Measurements from ENCODE around the gene BDH2.

BDH2 gene

GRCh38 chr4:103079621-103080020, 20.0 kb downstream of the BDH2 start:
- no peak for DNase-seq

DNA sequence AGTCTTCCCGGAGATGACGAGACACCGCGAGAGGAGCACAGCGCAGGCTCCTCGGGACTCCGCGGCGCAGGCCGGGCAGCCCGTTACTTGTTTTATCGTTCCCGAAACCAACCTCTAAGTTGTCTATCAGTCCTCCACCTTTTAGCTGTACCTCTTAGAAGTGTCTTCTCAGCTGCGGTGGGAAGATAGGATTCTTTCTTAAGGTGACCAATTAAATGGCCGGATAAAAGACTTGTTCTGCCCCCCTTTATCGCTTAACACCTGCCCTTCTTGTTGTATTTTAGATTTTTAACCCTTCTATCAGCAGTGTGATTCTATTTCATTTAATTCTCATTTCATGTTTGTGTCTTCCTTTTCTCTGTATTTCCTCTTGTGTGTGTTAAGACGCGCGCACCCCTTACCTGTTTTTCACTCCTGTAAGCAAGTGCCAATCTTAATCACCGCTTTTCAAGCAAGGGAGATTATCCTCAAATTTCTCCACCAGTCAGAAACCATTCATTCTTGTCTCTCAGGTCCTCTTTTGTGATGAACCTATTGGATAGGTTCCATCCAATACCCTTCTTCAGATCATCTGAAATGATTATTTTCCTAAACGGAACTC, 22.8 kb downstream of the BDH2 start, which contains the start of gene SLC9B2:
Gene SLC9B2, minus strand, starts transcription at position 15 of the 601 bp plus-strand sequence. CDS start 9,211 bp downstream, outside the sequence.
- DNase-seq, result no peak

GRCh38 chr4:103075894-103076746, 23.5 kb downstream of the BDH2 start:
- peak; percentile 67 for DNase-seq

- no peak for DNase-seq
These were observed 24.2 kb downstream of the BDH2 start for GRCh38 chr4:103075435-103075893.

- no peak for DNase-seq
These were observed 24.7 kb downstream of the BDH2 start for GRCh38 chr4:103074744-103075434.

GRCh38 chr4:103073792-103074438, 25.7 kb downstream of the BDH2 start:
- DNase-seq, result no peak

DNA sequence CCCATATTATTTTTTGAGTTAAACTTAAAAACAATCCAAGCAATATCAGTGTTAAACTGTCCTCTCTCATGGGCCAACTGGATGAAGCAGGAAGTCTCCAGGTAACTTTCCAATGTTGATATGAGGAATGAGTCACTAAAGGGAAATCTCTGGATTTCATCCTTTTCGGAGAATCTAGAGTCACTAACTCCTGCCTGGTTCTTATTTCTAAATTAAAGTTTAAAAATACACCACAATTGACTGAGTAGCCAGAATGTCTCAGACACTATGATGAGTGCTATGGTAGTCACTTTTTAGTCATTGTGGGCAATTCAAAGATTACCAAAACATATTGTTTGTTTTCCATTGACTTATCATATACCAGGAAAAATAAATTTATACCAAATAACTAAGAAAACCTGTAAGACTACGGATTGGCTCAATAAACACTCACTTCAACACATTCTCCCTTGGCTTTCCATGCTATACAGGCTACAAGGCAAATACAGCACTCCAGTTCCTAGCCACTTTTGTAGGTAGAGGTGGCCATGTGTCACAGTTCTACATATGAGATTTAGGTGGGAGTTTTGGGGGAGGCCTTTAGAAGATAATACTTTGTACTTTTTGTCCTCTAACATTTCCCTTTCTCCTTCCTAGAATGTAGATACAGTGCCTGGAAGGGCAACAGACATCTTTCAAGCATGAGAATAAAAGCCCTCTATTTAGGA, 31.6 kb downstream of the BDH2 start:
- no peak for DNase-seq

GRCh38 chr4:103060453-103061148, 39.0 kb downstream of the BDH2 start:
- no peak for DNase-seq

DNA sequence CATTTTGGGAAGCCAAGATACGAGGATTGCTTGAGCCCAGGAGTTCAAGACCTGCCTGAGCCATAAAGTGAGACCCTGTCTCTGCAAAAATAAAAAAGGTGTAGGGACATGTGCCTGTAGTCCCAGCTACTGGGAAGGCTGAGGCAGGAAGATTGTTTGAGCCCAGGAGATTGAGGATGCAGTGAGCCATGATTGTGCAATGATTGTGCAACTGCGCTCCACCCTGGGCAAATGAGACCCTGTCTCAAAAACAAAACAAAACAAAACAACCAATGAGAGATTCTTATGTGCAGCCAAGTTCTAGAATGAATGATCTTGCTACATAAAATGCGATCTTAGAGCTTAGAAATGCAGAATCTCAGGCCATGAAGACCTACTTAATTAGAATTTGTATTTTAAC, 45.6 kb downstream of the BDH2 start:
- no peak for DNase-seq

- DNase-seq, result no peak
These were observed 46.9 kb downstream of the BDH2 start for GRCh38 chr4:103052779-103053178.

- DNase-seq, result no peak
These were observed 47.5 kb downstream of the BDH2 start for GRCh38 chr4:103052145-103052544.

GRCh38 chr4:103050736-103051436, 48.7 kb downstream of the BDH2 start:
- DNase-seq, result no peak

DNA sequence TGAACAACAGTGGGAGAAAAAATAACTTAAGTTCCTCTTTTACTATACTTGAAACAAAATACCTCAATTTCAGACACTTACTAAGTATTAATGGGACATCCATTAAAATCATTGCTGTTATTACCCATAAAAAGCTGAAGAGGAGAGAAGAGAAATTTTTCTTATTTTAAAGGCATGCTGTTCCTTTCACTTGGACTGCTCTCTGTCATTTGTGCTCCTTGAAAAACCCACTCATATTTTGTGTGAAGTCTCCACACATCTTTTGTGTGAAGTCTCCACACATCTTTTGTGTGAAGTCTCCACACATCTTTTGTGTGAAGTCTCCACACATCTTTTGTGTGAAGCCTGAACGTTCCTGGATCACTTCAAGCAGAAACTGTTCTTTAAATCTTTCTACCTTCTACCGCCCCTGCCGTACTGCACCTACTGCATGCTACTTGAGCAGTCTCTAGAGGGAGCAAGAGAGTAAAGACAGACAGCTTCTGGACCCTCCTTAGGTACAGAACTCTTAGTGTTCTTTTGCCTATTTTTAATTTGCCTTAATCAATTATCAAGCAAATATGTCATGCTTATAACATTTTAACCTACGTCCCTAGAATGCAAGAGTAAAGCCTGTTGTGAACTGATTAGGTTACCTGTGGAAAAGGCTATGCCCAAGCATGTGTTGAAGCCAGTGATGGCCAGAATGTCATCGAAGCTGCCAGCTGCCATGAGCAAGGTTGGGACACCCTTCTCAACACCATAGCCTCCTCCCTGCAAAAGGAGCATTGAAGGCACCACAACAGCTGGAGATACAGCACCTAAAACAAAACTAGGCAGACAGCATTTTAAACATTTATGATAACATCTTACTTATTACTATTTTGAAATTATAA, 53.0 kb downstream of the BDH2 start:
- peak; percentile 35 for DNase-seq

DNA sequence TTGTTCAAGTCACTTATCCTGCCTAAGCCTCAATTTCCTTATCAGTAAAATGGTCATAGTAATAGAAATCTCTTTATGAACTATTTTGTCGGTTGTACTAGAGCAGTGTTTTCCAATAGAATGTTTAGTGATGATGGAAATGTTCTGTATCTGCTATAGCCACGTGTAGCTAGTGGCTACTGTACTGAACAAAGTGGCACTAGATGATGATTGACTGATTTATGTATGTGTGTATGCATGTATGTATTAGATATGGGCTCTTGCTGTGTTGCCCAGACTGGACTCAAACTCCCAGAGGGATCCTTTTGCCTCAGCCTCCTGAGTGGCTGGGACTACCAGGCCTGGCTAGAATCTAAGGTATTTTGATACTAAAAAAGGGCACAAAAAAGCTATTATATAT, 55.5 kb downstream of the BDH2 start:
- no peak for DNase-seq

GRCh38 chr4:103036169-103036568, 63.5 kb downstream of the BDH2 start:
- DNase-seq, result no peak

- DNase-seq, result no peak
These were observed 67.1 kb downstream of the BDH2 start for GRCh38 chr4:103032574-103032973.

GRCh38 chr4:103030791-103031190, 68.8 kb downstream of the BDH2 start:
- DNase-seq, result no peak

DNA sequence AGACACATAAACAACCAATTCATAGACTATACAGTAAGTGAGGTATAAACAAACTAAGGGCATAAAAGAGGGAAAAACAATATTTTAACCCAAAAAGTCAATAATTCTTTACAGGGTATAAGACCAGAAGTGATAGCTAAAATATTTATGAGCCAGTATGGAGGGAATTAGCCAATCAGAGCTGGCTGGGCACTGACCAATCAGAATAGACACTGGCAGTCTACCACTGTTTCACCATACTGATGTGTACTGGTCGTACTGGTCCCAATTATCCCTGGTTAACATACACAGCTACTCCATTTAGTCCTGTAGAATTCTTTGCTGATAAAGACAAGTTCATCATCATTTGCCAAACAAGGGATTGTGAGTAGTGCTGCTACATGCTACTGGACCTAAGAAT, 70.3 kb downstream of the BDH2 start:
- DNase-seq, result no peak

Data from activated gamma-delta T cell treated with Interleukin-2 at 50 U/mL for 16 hours (primary cell).